ENCODE measurements around the gene SSB.
"Not testable (repeated sequence)": the region's sequence is repeated elsewhere in the genome, so short reads cannot be mapped to it uniquely, and the experiment has no call there.

SSB gene

DNA sequence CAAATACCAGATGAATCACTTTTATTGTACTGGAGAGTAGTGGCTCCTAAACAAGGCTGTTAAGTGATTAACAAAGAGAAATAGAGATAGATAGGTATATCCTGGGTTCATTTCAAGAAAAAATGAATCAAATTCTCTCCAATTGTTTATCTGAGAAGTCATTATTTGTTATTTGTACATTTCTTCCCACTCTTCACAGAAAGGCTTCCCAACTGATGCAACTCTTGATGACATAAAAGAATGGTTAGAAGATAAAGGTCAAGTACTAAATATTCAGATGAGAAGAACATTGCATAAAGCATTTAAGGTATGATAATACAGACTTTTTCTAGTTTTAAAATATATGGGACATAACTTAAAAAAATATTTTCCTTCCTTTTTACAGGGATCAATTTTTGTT, 7.9 kb downstream of the SSB start:
- H3K27me3 ChIP-seq (ENCODE audit: low read length) = no peaks in the 10 kb centered on the region
- no peak overlapping the region for H3K4me3 ChIP-seq (ENCODE audit: insufficient read depth, low read length, poor library complexity, severe bottlenecking)
- no peaks in the 10 kb centered on the region for H3K9me3 ChIP-seq (ENCODE audit: insufficient read depth, low read length)
- no peak overlapping the region for H2AFZ ChIP-seq (ENCODE audit: low read depth, low read length, severe bottlenecking)
- no peak overlapping the region for H3K27ac ChIP-seq (ENCODE audit: low read depth, low read length)
- TF ChIP-seq EZH2phosphoT487 (conservative IDR thresholded peaks at IDR 0.05; ENCODE audit: low read length) = no peak
- TF ChIP-seq, protein P1, sequence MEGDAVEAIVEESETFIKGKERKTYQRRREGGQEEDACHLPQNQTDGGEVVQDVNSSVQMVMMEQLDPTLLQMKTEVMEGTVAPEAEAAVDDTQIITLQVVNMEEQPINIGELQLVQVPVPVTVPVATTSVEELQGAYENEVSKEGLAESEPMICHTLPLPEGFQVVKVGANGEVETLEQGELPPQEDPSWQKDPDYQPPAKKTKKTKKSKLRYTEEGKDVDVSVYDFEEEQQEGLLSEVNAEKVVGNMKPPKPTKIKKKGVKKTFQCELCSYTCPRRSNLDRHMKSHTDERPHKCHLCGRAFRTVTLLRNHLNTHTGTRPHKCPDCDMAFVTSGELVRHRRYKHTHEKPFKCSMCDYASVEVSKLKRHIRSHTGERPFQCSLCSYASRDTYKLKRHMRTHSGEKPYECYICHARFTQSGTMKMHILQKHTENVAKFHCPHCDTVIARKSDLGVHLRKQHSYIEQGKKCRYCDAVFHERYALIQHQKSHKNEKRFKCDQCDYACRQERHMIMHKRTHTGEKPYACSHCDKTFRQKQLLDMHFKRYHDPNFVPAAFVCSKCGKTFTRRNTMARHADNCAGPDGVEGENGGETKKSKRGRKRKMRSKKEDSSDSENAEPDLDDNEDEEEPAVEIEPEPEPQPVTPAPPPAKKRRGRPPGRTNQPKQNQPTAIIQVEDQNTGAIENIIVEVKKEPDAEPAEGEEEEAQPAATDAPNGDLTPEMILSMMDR (IDR thresholded peaks at IDR 0.05; ENCODE audit: insufficient read depth, low read length, poor library complexity, severe bottlenecking) = no peak
- H3K36me3 ChIP-seq (ENCODE audit: low read length) = peaks cover 54% of the 10 kb centered on the region
- H3K4me2 ChIP-seq (ENCODE audit: low read depth, low read length, poor library complexity, severe bottlenecking) = no peak overlapping the region
- no peaks in the 10 kb centered on the region for H4K20me1 ChIP-seq (ENCODE audit: low read depth, low read length)
- H3F3A ChIP-seq (ENCODE audit: insufficient read depth) = peaks cover 34% of the 10 kb centered on the region
- H3K9ac ChIP-seq (ENCODE audit: low read length) = no peak overlapping the region
- peaks cover 25% of the 10 kb centered on the region for H3K79me2 ChIP-seq (ENCODE audit: insufficient read depth, low read length)
- no peaks in the 10 kb centered on the region for H3K9me2 ChIP-seq (replicated peaks; ENCODE audit: insufficient read depth, low read length)

DNA sequence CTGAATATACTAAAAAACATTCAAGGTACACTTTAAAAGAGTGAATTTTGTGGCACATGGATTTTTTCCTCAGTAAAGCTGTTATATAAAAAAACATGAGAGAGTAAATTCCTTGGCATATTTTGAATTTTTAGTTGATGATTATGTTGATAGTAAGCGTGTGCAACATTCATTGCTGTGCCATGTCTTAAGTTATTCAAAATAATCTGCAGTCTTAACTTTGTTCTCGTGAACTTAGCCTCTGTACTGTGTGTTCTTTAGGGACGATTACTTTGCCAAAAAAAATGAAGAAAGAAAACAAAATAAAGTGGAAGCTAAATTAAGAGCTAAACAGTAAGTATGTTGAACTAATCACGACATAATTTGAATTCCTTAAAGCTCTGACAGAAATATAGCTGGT, 9.6 kb downstream of the SSB start:
- Histone ChIP-seq H3K27ac (ENCODE audit: low read depth, low read length) (no peak overlapping the region), H3K36me3 (ENCODE audit: low read length) (peaks cover 59% of the 10 kb centered on the region), H4K20me1 (ENCODE audit: low read depth, low read length) (no peaks in the 10 kb centered on the region)

DNA sequence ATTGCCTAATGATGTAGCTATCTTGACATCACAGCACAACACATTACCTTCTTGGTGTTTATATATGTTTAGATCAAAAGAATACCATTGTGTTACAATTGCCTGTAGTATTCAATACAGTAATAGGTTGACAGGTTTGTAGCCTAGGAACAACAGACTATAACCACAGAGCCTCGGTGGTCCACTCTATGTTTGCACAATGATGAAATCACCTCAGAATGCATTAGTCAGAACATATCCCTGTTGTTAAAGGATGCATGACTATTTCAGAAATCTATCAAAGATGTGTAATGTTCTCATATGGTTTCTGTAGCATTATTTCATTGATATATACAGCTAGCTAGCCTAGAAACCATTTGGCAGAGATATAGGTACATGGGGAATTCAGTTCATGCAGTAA, 17.2 kb downstream of the SSB start:
- Histone ChIP-seq H3K4me3 (ENCODE audit: insufficient read depth, low read length, poor library complexity, severe bottlenecking) (no peak overlapping the region), H3K9ac (ENCODE audit: low read length) (no peak overlapping the region), H2AFZ (ENCODE audit: low read depth, low read length, severe bottlenecking) (no peak overlapping the region), H3K4me2 (ENCODE audit: low read depth, low read length, poor library complexity, severe bottlenecking) (no peak overlapping the region), H3K79me2 (ENCODE audit: insufficient read depth, low read length) (peaks cover 3% of the 10 kb centered on the region; the same call in 1 of the 2 replicates), H3K36me3 (ENCODE audit: low read length) (peaks cover 53% of the 10 kb centered on the region), H3F3A (ENCODE audit: insufficient read depth) (peaks cover 30% of the 10 kb centered on the region), H3K27me3 (ENCODE audit: low read length) (no peaks in the 10 kb centered on the region), H3K9me3 (ENCODE audit: insufficient read depth, low read length) (no peaks in the 10 kb centered on the region), H4K20me1 (ENCODE audit: low read depth, low read length) (no peaks in the 10 kb centered on the region; the same call in 1 of the 2 replicates), H3K9me2 (replicated peaks; ENCODE audit: insufficient read depth, low read length) (no peaks in the 10 kb centered on the region), H3K27ac (ENCODE audit: low read depth, low read length) (no peak overlapping the region)
- TF ChIP-seq EZH2phosphoT487 (conservative IDR thresholded peaks at IDR 0.05; ENCODE audit: low read length) = no peak
- TF ChIP-seq, protein P1 (IDR thresholded peaks at IDR 0.05; ENCODE audit: insufficient read depth, low read length, poor library complexity, severe bottlenecking) = no peak

More for the DNA sequence above, 9.6 kb downstream of the SSB start:
- no peak for TF ChIP-seq EZH2phosphoT487 (conservative IDR thresholded peaks at IDR 0.05; ENCODE audit: low read length)
- TF ChIP-seq, protein P1 (IDR thresholded peaks at IDR 0.05; ENCODE audit: insufficient read depth, low read length, poor library complexity, severe bottlenecking) = no peak
- no peak overlapping the region for H3K9ac ChIP-seq (ENCODE audit: low read length)
- no peak overlapping the region for H3K4me3 ChIP-seq (ENCODE audit: insufficient read depth, low read length, poor library complexity, severe bottlenecking)
- no peaks in the 10 kb centered on the region for H3K9me3 ChIP-seq (ENCODE audit: insufficient read depth, low read length)
- no peaks in the 10 kb centered on the region for H3K9me2 ChIP-seq (replicated peaks; ENCODE audit: insufficient read depth, low read length)
- no peak overlapping the region for H3K4me2 ChIP-seq (ENCODE audit: low read depth, low read length, poor library complexity, severe bottlenecking)
- no peak overlapping the region for H2AFZ ChIP-seq (ENCODE audit: low read depth, low read length, severe bottlenecking)
- peaks cover 9% of the 10 kb centered on the region; the same call in 1 of the 2 replicates for H3K79me2 ChIP-seq (ENCODE audit: insufficient read depth, low read length)
- no peaks in the 10 kb centered on the region for H3K27me3 ChIP-seq (ENCODE audit: low read length)
- peaks cover 44% of the 10 kb centered on the region for H3F3A ChIP-seq (ENCODE audit: insufficient read depth)

DNA sequence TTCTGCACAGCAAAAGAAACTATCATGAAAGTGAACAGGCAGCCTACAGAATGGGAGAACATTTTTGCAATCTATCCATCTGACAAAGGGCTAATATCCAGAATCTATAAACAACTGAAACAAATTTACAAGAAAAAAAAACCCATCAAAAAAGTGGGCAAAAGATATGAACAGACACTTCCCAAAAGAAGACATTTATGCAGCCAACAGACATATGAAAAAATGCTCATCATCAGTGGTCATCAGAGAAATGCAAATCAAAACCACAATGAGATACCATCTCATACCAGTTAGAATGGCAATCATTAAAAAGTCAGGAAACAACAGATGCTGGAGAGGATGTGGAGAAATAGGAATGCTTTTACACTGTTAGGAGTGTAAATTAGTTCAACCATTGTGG, 18.3 kb downstream of the SSB start:
- H3K27ac ChIP-seq (ENCODE audit: low read depth, low read length); H3K27me3 ChIP-seq (ENCODE audit: low read length); H3K9ac ChIP-seq (ENCODE audit: low read length); H2AFZ ChIP-seq (ENCODE audit: low read depth, low read length, severe bottlenecking); H3K9me3 ChIP-seq (ENCODE audit: insufficient read depth, low read length); H3K4me2 ChIP-seq (ENCODE audit: low read depth, low read length, poor library complexity, severe bottlenecking); H3K4me3 ChIP-seq (ENCODE audit: insufficient read depth, low read length, poor library complexity, severe bottlenecking); H4K20me1 ChIP-seq (ENCODE audit: low read depth, low read length); H3K9me2 ChIP-seq (replicated peaks; ENCODE audit: insufficient read depth, low read length): not testable (repeated sequence)
- H3K79me2 ChIP-seq (ENCODE audit: insufficient read depth, low read length) = peaks cover 14% of the 10 kb centered on the region
- H3F3A ChIP-seq (ENCODE audit: insufficient read depth) = peaks cover 22% of the 10 kb centered on the region; the same call in 1 of the 2 replicates
- peaks cover 52% of the 10 kb centered on the region for H3K36me3 ChIP-seq (ENCODE audit: low read length)

DNA sequence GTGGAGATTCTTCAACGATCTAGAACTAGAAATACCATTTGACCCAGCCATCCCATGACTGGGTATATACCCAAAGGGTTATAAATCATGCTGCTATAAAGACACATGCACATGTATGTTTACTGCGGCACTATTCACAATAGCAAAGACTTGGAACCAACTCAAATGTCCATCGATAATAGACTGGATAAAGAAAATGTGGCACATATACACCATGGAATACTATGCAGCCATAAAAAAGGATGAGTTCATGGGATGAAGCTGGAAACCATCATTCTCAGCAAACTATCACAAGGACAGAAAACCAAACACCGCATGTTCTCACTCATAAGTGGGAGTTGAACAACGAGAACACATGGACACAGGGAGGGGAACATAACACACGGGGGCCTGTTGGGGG, 18.7 kb downstream of the SSB start:
- H3K9me2 ChIP-seq (replicated peaks; ENCODE audit: insufficient read depth, low read length); H3K9me3 ChIP-seq (ENCODE audit: insufficient read depth, low read length); H3K4me2 ChIP-seq (ENCODE audit: low read depth, low read length, poor library complexity, severe bottlenecking); H3K27me3 ChIP-seq (ENCODE audit: low read length); H2AFZ ChIP-seq (ENCODE audit: low read depth, low read length, severe bottlenecking); H4K20me1 ChIP-seq (ENCODE audit: low read depth, low read length); H3K27ac ChIP-seq (ENCODE audit: low read depth, low read length); H3K4me3 ChIP-seq (ENCODE audit: insufficient read depth, low read length, poor library complexity, severe bottlenecking); H3K9ac ChIP-seq (ENCODE audit: low read length): not testable (repeated sequence)
- peaks cover 18% of the 10 kb centered on the region for H3K79me2 ChIP-seq (ENCODE audit: insufficient read depth, low read length)
- peaks cover 18% of the 10 kb centered on the region; the same call in 1 of the 2 replicates for H3F3A ChIP-seq (ENCODE audit: insufficient read depth)
- peaks cover 52% of the 10 kb centered on the region for H3K36me3 ChIP-seq (ENCODE audit: low read length)
